HFFc6 (cell line): Measurements from ENCODE around the gene SCYGR5. TPM values are rescaled to one million over a fixed set of nuclear protein-coding genes. Genes with fewer than 3 reads are reported as not detected.

Experiments
- DNase-seq: peaks from one replicate; pipeline ENCODE4 v3.0.0-alpha.2; 2018
- H3K27ac Mint-ChIP-seq: 2 replicates; pipeline ENCODE4 v1.8.0; 2020; ENCODE audit warnings: mild to moderate bottlenecking, mixed read lengths
- H3K27me3 Mint-ChIP-seq: 2 replicates; pipeline ENCODE4 v1.8.0; 2021; ENCODE audit warnings: mild to moderate bottlenecking, moderate library complexity, mixed read lengths; ENCODE audit not compliant: insufficient read depth
- H3K36me3 Mint-ChIP-seq: 2 replicates; pipeline ENCODE4 v1.8.0; 2021; ENCODE audit warnings: low read depth, mixed read lengths
- H3K4me1 Mint-ChIP-seq: 2 replicates; pipeline ENCODE4 v1.8.0; 2020; ENCODE audit warnings: low read depth, mixed read lengths
- H3K4me3 Mint-ChIP-seq: 2 replicates; pipeline ENCODE4 v1.8.0; 2020; ENCODE audit warnings: mild to moderate bottlenecking, moderate library complexity, mixed read lengths
- H3K9me3 Mint-ChIP-seq: 2 replicates; pipeline ENCODE4 v1.8.0; 2020; ENCODE audit warnings: mild to moderate bottlenecking, mixed read lengths
- CTCF ChIP-seq: fragments of 200-600 bp; sonication (generic); IDR thresholded peaks from 2 replicates; pipeline ENCODE4 v1.5.0; 2021; ENCODE audit warnings: antibody characterized with exemption, mild to moderate bottlenecking
- total RNA-seq, 6 experiments: library from RNA; stranded (reverse); fragmentation: NEBNext Ultra II Directional; extraction: Animal tissue kit (Norgen Biotek cat#: 25700); gene quantifications; 2 replicates in 1 of 6; 3 replicates in 5 of 6; pipeline ENCODE4 v1.2.3, GENCODE V29; 2021

SCYGR5 gene
- total RNA-seq, 6 experiments from 2014 or later = not detected

DNA sequence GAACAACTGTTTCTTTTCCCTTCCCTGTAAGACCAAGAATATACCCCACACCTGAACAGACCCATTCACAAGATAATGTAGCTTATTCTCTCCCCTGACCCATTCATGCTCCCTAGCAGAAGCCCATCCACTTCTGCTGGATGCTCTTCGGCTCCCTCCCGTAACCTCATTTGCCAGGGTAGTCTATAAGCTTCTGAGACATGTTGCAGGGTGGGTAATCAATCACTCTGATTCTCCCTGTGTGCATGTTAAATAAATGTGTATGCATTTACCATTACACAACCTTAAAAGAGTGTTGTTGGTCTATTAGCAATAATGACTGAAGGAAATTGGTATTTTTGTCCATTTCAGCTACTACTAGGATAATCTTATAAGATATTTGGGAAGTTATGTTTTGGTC is 49.9 kb downstream of the SCYGR5 start:
- Mint-ChIP-seq H3K9me3 (no peaks in the 10 kb centered on the region), H3K36me3 (no peaks in the 10 kb centered on the region), H3K27me3 (peaks cover 10% of the 10 kb centered on the region), H3K4me1 (peaks cover 5% of the 10 kb centered on the region; the same call in 1 of the 2 replicates), H3K27ac (no peak overlapping the region), H3K4me3 (no peak overlapping the region)
- TF ChIP-seq CTCF = no peak
- no peak for DNase-seq

Other genes starting within 250 kb of the SCYGR5 start
- gene AGFG1, start 194.6 kb upstream of the SCYGR5 start, total RNA-seq = 100 to 1,000 TPM in 1 of 6 experiments, 10 to 100 TPM in 5; 62.3 to 105 (median 74.0) TPM
- not detected for gene SCYGR2, start 67.9 kb upstream of the SCYGR5 start, total RNA-seq
- gene SCYGR3, start 52.0 kb upstream of the SCYGR5 start, total RNA-seq = not detected
- gene SCYGR4, start 49.3 kb upstream of the SCYGR5 start, total RNA-seq = not detected
- under 1 TPM in 1 of 6 experiments, not detected in 5; 0.14 TPM for gene SLC19A3, start 51.2 kb downstream of the SCYGR5 start, total RNA-seq
- not detected for gene SCYGR6, start 58.0 kb downstream of the SCYGR5 start, total RNA-seq
- not detected for gene SCYGR7, start 61.5 kb downstream of the SCYGR5 start, total RNA-seq
- gene SCYGR8, start 79.1 kb downstream of the SCYGR5 start, total RNA-seq = not detected
- not detected for gene CCL20, start 147.0 kb downstream of the SCYGR5 start, total RNA-seq
- under 1 TPM in 4 of 6 experiments, not detected in 2; 0.12 to 0.39 (median 0.20) TPM for gene DAW1, start 204.8 kb downstream of the SCYGR5 start, total RNA-seq